Epidermal melanocyte (primary cell): ENCODE results near the gene DHRS12.

ENCODE experiments used
- DNase-seq: peaks from one replicate; pipeline ENCODE4 v3.0.0; 2011; ENCODE audit warnings: low spot score; ENCODE audit not compliant: insufficient read length

DHRS12 gene

GRCh38 chr13:51729866-51730553 is 74.0 kb downstream of the DHRS12 start:
- no peak for DNase-seq

GRCh38 chr13:51728972-51729371 is 75.0 kb downstream of the DHRS12 start:
- DNase-seq: no peak

- DNase-seq: no peak
Measured at GRCh38 chr13:51728275-51728673, 75.7 kb downstream of the DHRS12 start.

- DNase-seq: no peak
Measured at GRCh38 chr13:51727634-51728274, 76.2 kb downstream of the DHRS12 start.

GRCh38 chr13:51726446-51727193 is 77.3 kb downstream of the DHRS12 start:
- no peak for DNase-seq

- DNase-seq: no peak
Measured at GRCh38 chr13:51724721-51725120, 79.2 kb downstream of the DHRS12 start.

- no peak for DNase-seq
Measured at GRCh38 chr13:51723529-51723928, 80.4 kb downstream of the DHRS12 start.

GRCh38 chr13:51721496-51721895 is 82.5 kb downstream of the DHRS12 start:
- no peak for DNase-seq

GRCh38 chr13:51719394-51719793 is 84.6 kb downstream of the DHRS12 start:
- DNase-seq: no peak
